GM23248 (cell line): ENCODE results near the gene LGR5. TPM values are rescaled to one million over a fixed set of nuclear protein-coding genes. Genes with fewer than 3 reads are reported as not detected.

Experiments
- DNase-seq: peaks from one replicate; pipeline ENCODE4 v3.0.0-alpha.2; 2015
- H2AFZ ChIP-seq: fragments of 200-600 bp; sonication (generic); 2 replicates; pipeline ENCODE4 v1.6.1; 2016; ENCODE audit warnings: antibody characterized with exemption
- H3F3A ChIP-seq: fragments of 200-600 bp; sonication (generic); 2 replicates; pipeline ENCODE4 v1.6.1; 2016; ENCODE audit warnings: mild to moderate bottlenecking, antibody characterized with exemption, mixed run types; ENCODE audit not compliant: insufficient read depth
- H3K27ac ChIP-seq: fragments of 200-600 bp; sonication (generic); 2 replicates; pipeline ENCODE4 v1.5.1; 2016; ENCODE audit warnings: mild to moderate bottlenecking
- H3K27me3 ChIP-seq: fragments of 200-600 bp; sonication (generic); replicated peaks from 2 replicates; pipeline ENCODE4 v1.6.1; 2016; ENCODE audit warnings: mild to moderate bottlenecking; ENCODE audit not compliant: insufficient read depth
- H3K36me3 ChIP-seq: fragments of 200-600 bp; sonication (generic); 2 replicates; pipeline ENCODE4 v1.6.1; 2016; ENCODE audit warnings: low read depth, mild to moderate bottlenecking
- H3K4me1 ChIP-seq: fragments of 200-600 bp; sonication (generic); 2 replicates; pipeline ENCODE4 v1.6.1; 2016; ENCODE audit warnings: mild to moderate bottlenecking; ENCODE audit not compliant: insufficient read depth
- H3K4me2 ChIP-seq: fragments of 200-600 bp; sonication (generic); one replicate; pipeline ENCODE4 v1.6.1; 2016; ENCODE audit warnings: mild to moderate bottlenecking; ENCODE audit not compliant: unreplicated experiment
- H3K4me3 ChIP-seq: fragments of 200-600 bp; sonication (generic); 2 replicates; pipeline ENCODE4 v1.5.1; 2016; ENCODE audit warnings: mild to moderate bottlenecking
- H3K79me2 ChIP-seq: fragments of 200-600 bp; sonication (generic); 2 replicates; pipeline ENCODE4 v1.6.1; 2016; ENCODE audit warnings: mild to moderate bottlenecking; ENCODE audit not compliant: insufficient read depth
- H3K9ac ChIP-seq: fragments of 200-600 bp; sonication (generic); 2 replicates; pipeline ENCODE4 v1.6.1; 2016; ENCODE audit warnings: mild to moderate bottlenecking
- H3K9me2 ChIP-seq: fragments of 200-600 bp; sonication (generic); 2 replicates; pipeline ENCODE4 v1.6.1; 2016; ENCODE audit warnings: mixed run types, mild to moderate bottlenecking, moderate library complexity; ENCODE audit not compliant: insufficient read depth
- H3K9me3 ChIP-seq: fragments of 200-600 bp; sonication (generic); one replicate; pipeline ENCODE4 v1.6.1; 2017; ENCODE audit warnings: low read depth
- H4K20me1 ChIP-seq: fragments of 200-600 bp; sonication (generic); 2 replicates; pipeline ENCODE4 v1.6.0; 2016; ENCODE audit not compliant: insufficient read depth
- EZH2 ChIP-seq: fragments of 200-600 bp; sonication (generic); IDR thresholded peaks from 2 replicates; pipeline ENCODE4 v1.6.1; 2018; ENCODE audit warnings: antibody characterized with exemption, mild to moderate bottlenecking; ENCODE audit not compliant: insufficient read depth, poor library complexity, severe bottlenecking
- EZH2phosphoT487 ChIP-seq: fragments of 200-600 bp; sonication (generic); IDR thresholded peaks from 2 replicates; pipeline ENCODE4 v1.6.1; 2018; ENCODE audit warnings: antibody characterized with exemption, moderate library complexity, mild to moderate bottlenecking, low read depth; ENCODE audit not compliant: insufficient read depth
- WGBS, 2 experiments: methylation state at CpG; one replicate each; pipeline ENCODE4 v1.1.6; 2015 to 2017; ENCODE audit warnings: low lambda C conversion rate in 2 of 2, low coverage in 1 of 2; ENCODE audit errors: missing lambda C conversion rate in 2 of 2; 5-methylcytosine and 5-hydroxymethylcytosine counted together
- in situ Hi-C: fragments of 300-500 bp; cut with MboI; formaldehyde crosslinking; loops from 2 replicates; pipeline ENCODE4 v1.15.0; 2020
- polyA plus RNA-seq: library from polyadenylated mRNA; unstranded; fragments of >200 nt; fragmentation: Nextera tagmentation; extraction: Ambion mirVana; gene quantifications from 2 replicates; pipeline ENCODE4 v1.2.1, GENCODE V29; 2016
- total RNA-seq: library from RNA; depleted of rRNA; stranded (reverse); fragments of >200 nt; shearing (Covaris generic); gene quantifications from 2 replicates; pipeline ENCODE4 v1.2.3, GENCODE V29; 2014

The LGR5 gene
- total and polyA plus RNA-seq, 2 experiments from 2014 or later = not detected

DNA sequence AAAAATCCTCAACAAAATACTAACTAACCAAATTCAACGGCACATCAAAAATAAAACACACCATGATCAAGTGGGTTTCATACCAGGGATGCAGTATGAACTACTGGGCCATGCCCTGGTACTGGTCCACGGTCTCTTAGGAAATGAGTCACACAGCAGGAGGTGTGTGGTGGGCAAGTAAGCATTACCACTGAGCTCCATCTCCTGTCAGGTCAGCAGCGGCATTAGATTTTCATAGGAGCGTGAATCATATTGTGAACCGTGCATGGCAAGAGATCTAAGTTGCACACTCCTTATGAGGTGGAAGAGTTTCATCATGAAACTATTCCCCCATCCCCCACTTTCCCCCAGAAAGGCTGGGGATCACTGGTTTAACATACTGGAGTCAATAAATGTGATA, 6.7 kb upstream of the LGR5 start:
- Histone ChIP-seq H3K9me2 (no peaks in the 10 kb centered on the region), H3K27ac (no peak overlapping the region), H3K36me3 (no peaks in the 10 kb centered on the region), H3K79me2 (no peaks in the 10 kb centered on the region), H4K20me1 (no peaks in the 10 kb centered on the region), H3K9ac (no peak overlapping the region), H3K27me3 (peaks cover 17% of the 10 kb centered on the region), H3F3A (no peaks in the 10 kb centered on the region), H2AFZ (no peak overlapping the region), H3K4me3 (no peak overlapping the region), H3K9me3 (no peaks in the 10 kb centered on the region), H3K4me1 (no peaks in the 10 kb centered on the region), H3K4me2 (no peak overlapping the region)
- DNase-seq = no peak
- in situ Hi-C loops = no loop called here
- TF ChIP-seq EZH2phosphoT487 (no peak), EZH2 (no peak)
- WGBS, 2 experiments = 76 to 78% methylated on average over 5 of the region's 5 CpGs

DNA sequence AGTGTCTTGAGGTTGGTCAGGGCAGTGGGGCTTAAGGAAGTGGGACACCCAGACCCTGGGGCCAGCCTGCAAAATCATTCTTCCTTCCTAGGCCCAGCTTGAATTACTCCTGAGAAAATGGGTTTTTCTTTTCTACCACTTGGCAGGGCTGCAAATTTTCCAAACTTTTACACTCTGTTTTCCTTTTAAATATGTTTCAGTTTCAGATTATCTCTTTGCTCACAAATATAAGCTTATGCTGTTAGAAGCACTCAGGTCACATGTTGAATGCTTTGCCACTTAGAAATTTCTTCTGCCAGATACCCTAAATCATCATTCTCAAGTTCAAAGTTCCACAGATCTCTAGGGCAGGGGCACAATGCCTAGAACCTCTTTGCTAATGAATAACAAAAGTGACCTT, 2.9 kb upstream of the LGR5 start:
- no peak overlapping the region for H3K9ac ChIP-seq
- no peaks in the 10 kb centered on the region for H3K9me3 ChIP-seq
- no peak overlapping the region for H3K4me3 ChIP-seq
- H2AFZ ChIP-seq = no peak overlapping the region
- no peak for TF ChIP-seq EZH2phosphoT487
- TF ChIP-seq EZH2 = no peak
- DNase-seq = no peak
- no peaks in the 10 kb centered on the region for H3K9me2 ChIP-seq
- no peak overlapping the region for H3K27ac ChIP-seq
- peaks cover 43% of the 10 kb centered on the region for H3K27me3 ChIP-seq
- H3K79me2 ChIP-seq = no peaks in the 10 kb centered on the region
- H4K20me1 ChIP-seq = no peaks in the 10 kb centered on the region
- no peak overlapping the region for H3K4me2 ChIP-seq
- no peaks in the 10 kb centered on the region for H3K4me1 ChIP-seq
- H3K36me3 ChIP-seq = no peaks in the 10 kb centered on the region
- in situ Hi-C loops = no loop called here
- H3F3A ChIP-seq = no peaks in the 10 kb centered on the region

DNA sequence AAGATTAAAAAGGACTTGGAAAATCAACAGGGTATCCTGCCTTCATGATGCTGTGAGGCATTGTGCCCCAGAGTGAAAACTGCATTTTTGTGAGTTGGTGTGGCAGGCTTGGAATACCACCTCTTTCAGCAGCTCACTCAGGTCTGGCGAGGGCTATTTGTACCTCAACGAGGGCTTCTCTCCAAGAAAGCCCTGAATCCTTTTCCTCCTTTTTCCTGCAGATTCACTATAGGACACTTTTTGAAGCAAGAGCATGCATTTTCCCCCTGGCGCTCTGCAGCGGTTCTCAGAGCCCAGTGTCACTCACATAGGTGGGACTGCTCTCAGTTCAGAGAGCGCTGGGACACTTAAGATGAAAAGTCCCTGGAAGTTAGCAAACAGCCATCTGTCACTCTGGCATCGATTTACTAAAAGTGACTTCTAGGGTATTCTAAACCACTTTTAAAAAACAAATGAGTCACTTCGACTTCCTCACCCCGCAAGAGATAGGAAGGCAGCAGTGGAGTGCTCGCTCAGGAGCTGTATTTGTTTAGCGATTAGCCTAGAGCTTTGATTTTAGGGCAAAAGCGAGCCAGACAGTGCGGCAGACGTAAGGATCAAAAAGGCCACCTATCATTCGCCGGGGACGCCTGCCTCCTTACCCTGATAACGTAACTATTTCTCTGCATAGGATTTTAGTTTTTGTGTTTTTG, 782 bp upstream of the LGR5 start:
- H4K20me1 ChIP-seq = no peaks in the 10 kb centered on the region
- in situ Hi-C loops = no loop called here
- H3K79me2 ChIP-seq = no peaks in the 10 kb centered on the region
- no peaks in the 10 kb centered on the region for H3K4me1 ChIP-seq
- no peaks in the 10 kb centered on the region for H3F3A ChIP-seq
- no peaks in the 10 kb centered on the region for H3K9me2 ChIP-seq
- H2AFZ ChIP-seq = peak overlapping the region; percentile 65; the same call in 1 of the 2 replicates
- TF ChIP-seq EZH2phosphoT487 = no peak
- TF ChIP-seq EZH2 = peak; percentile 70
- H3K4me2 ChIP-seq = peak overlapping the region; percentile 35
- 11 to 15% methylated on average over 17 of the region's 17 CpGs for WGBS, 2 experiments
- H3K4me3 ChIP-seq = peak overlapping the region; percentile 53
- H3K9ac ChIP-seq = no peak overlapping the region
- H3K27me3 ChIP-seq = peaks cover 64% of the 10 kb centered on the region
- H3K36me3 ChIP-seq = no peaks in the 10 kb centered on the region
- no peaks in the 10 kb centered on the region for H3K9me3 ChIP-seq
- peak; percentile 16 for DNase-seq
- H3K27ac ChIP-seq = no peak overlapping the region

DNA sequence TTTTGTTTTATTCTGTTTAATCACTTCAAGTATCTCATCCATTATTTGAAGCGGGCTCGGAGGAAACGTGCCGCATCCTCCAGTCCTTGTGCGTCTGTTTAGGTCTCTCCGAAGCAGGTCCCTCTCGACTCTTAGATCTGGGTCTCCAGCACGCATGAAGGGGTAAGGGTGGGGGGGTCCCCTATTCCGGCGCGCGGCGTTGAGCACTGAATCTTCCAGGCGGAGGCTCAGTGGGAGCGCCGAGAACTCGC, 311 bp upstream of the LGR5 start:
- 0 to 3% methylated on average over 17 of the region's 17 CpGs for WGBS, 2 experiments
- Histone ChIP-seq H3K27ac (no peak overlapping the region), H3K9ac (no peak overlapping the region), H3F3A (no peaks in the 10 kb centered on the region), H3K27me3 (peaks cover 68% of the 10 kb centered on the region), H4K20me1 (no peaks in the 10 kb centered on the region), H3K4me1 (no peaks in the 10 kb centered on the region), H3K79me2 (no peaks in the 10 kb centered on the region), H3K9me2 (no peaks in the 10 kb centered on the region), H3K4me2 (peak overlapping the region; percentile 35), H2AFZ (peak overlapping the region; percentile 65), H3K9me3 (no peaks in the 10 kb centered on the region), H3K4me3 (peak overlapping the region; percentile 53), H3K36me3 (no peaks in the 10 kb centered on the region)
- in situ Hi-C loops = no loop called here
- DNase-seq = no peak
- TF ChIP-seq EZH2phosphoT487 (no peak), EZH2 (peak; percentile 66)

DNA sequence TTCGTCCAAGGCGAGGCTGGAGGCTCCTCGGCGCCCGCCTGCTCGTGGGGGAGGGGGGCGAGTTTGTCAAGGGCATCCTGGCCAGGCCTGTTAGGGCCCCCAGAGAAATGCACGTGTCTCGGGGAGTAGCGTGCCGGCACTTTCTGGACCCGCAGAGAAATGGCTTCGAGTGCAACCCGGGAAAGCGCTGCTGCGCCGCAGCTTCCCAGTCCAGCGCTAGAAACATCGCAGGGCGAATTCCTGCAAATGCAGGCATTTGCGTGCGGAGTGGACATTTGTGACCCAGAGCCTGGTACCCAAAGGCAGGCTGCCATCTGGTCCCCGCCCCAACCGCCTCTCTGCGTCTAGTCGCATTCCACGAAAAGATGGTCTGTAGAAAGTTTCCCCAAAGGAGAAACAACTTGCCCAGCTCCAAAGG, 756 bp downstream of the LGR5 start:
- Histone ChIP-seq H2AFZ (peak overlapping the region; percentile 65; the same call in 1 of the 2 replicates), H4K20me1 (no peaks in the 10 kb centered on the region), H3K27ac (no peak overlapping the region), H3K36me3 (no peaks in the 10 kb centered on the region), H3K27me3 (peaks cover 77% of the 10 kb centered on the region), H3K9me3 (no peaks in the 10 kb centered on the region), H3K9me2 (no peaks in the 10 kb centered on the region), H3K4me1 (no peaks in the 10 kb centered on the region), H3F3A (no peaks in the 10 kb centered on the region), H3K4me2 (peak overlapping the region; percentile 35), H3K79me2 (no peaks in the 10 kb centered on the region), H3K4me3 (peak overlapping the region; percentile 53), H3K9ac (no peak overlapping the region)
- in situ Hi-C loops = no loop called here
- peak; percentile 26 for DNase-seq
- peak; percentile 86 for TF ChIP-seq EZH2
- TF ChIP-seq EZH2phosphoT487 = no peak
- 3% methylated on average over 23 to 26 of the region's 27 CpGs for WGBS, 2 experiments
